IPS-NIHi7 (cell line): Measurements from ENCODE around the gene PRICKLE2.

Experiments used
- DNase-seq: peaks from one replicate; pipeline ENCODE4 v3.0.0; 2012; ENCODE audit warnings: mixed read lengths; ENCODE audit errors: extremely low spot score

PRICKLE2 gene

GRCh38 chr3:64074895-64075679, 150.2 kb downstream of the PRICKLE2 start:
- no peak for DNase-seq

GRCh38 chr3:64074060-64074459, 151.2 kb downstream of the PRICKLE2 start:
- no peak for DNase-seq

- DNase-seq = no peak
Measured at GRCh38 chr3:64073158-64073761, 152.0 kb downstream of the PRICKLE2 start.

GRCh38 chr3:64072126-64072525, 153.1 kb downstream of the PRICKLE2 start:
- DNase-seq = no peak

DNA sequence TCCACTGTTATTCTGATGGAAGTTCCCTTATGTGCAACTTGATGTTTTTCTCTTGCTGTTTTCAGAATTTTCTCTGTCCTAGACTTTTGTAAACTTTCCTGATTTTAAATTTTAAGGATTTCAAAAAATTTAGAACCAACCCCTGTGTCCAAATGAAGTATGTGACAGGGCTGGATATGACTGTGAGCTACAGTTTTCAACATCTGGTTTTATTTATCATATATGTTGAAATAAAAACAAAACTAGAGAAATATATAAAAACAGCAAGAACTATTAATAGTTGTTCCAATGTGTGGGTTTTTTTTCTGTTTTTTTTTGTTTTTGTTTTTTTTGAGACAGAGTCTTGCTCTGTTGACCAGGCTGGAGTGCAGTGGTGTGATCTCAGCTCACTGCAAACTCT, 154.6 kb downstream of the PRICKLE2 start:
- DNase-seq = no peak

- DNase-seq = no peak
Measured at GRCh38 chr3:64067506-64068346, 157.5 kb downstream of the PRICKLE2 start.

DNA sequence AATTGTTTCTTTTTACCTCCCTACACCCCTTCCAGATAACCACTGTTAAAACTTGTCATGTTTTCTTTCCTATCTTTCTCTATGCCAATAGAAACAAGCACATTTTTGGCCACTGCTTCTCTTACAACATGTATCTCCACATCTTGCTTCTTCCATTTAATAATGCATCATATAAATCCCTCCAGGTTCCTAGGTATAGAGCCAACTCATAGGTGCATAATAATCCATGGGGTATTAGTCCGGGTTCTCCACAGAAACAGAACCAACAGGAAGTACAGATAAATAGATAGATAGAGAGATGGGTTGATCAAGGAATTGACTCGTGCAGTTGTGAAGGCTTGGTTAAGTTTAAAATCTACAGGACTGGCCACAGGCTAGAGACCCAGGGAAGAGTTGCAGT, 160.5 kb downstream of the PRICKLE2 start:
- DNase-seq = no peak

DNA sequence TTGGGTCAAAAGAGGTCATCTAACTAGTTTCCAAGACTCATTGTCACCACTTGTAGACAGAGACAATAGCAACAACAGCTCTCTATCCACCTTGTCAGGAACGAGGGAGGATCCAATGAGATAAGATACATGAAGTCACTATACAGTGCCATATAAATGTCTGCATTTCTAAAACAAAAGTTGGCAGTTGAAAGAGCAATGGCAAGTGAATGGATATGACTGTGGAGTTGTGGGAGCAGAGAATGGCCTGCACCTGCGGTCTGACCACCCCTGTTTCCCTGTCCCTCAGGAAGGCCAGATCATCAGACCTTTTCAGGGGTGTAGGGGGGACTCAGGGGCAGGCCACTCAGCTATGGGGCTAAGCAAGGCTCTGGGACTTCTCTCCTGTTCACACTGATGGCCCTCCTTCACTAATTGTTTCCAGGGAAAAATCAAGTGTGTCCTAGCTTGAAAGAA, 161.3 kb downstream of the PRICKLE2 start:
- no peak for DNase-seq

- no peak for DNase-seq
Measured at GRCh38 chr3:64063207-64063982, 161.9 kb downstream of the PRICKLE2 start.

DNA sequence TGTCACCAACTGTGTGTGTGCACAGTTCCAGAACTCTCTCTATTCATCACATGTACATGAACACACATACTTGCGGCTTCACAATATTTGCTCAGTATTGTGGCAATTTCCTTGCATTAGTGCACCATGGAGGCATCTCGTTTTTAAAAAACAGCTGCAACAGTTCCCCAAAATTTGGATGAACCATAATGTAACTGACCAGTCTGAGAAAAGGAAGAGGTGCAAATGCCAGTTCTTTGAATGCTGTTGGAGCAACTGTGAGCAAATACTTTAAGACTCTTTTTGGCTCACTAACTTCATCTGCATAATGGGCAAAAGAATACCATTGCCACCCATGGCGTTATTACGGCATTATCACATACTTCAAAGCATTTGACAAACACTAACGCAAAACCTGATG, 163.6 kb downstream of the PRICKLE2 start:
- DNase-seq = no peak

- no peak for DNase-seq
Measured at GRCh38 chr3:64059484-64060175, 165.6 kb downstream of the PRICKLE2 start.

- no peak for DNase-seq
Measured at GRCh38 chr3:64058566-64058965, 166.7 kb downstream of the PRICKLE2 start.

GRCh38 chr3:64057231-64057630, 168.0 kb downstream of the PRICKLE2 start:
- DNase-seq = no peak

GRCh38 chr3:64056606-64057180, 168.6 kb downstream of the PRICKLE2 start:
- no peak for DNase-seq

DNA sequence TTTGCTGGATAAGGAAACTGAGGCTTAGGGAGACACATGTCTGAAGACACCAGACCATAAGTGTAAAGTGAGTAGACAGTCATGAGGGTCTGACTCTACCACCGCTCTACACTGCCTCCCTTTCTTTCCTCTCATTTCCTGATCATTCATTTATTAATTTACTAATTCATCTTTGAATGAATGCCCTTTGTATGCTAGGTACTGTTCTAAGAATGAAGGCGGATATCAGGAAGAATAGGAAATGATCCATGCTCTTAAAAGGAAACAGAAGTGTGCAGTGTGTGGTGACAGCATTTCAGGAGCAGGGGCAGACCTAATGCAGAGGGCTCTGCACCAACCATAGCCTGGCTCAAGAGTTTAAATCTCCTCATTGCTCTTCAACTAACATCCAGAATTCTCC, 170.2 kb downstream of the PRICKLE2 start:
- DNase-seq = no peak

GRCh38 chr3:64054488-64054887, 170.8 kb downstream of the PRICKLE2 start:
- DNase-seq = no peak

- no peak for DNase-seq
Measured at GRCh38 chr3:64053581-64053980, 171.7 kb downstream of the PRICKLE2 start.

DNA sequence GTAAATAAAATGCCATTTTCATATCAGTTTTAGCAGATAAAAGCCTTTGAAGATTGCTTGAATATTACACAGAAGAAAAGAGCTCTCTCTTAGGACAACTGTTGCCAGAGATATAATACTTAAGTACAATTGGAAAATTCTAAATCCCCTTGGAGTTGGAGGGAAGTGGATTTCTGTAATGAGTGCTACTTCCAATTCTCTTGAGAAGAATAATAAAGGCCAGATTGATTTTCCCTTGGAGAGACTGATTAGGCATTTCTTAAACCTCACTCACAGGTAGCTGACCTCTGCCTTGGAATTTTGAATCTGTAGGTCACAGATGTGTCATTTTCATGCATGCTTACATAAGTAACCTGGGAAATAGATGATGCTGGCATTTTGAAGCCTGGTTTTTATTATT, 172.1 kb downstream of the PRICKLE2 start:
- no peak for DNase-seq

DNA sequence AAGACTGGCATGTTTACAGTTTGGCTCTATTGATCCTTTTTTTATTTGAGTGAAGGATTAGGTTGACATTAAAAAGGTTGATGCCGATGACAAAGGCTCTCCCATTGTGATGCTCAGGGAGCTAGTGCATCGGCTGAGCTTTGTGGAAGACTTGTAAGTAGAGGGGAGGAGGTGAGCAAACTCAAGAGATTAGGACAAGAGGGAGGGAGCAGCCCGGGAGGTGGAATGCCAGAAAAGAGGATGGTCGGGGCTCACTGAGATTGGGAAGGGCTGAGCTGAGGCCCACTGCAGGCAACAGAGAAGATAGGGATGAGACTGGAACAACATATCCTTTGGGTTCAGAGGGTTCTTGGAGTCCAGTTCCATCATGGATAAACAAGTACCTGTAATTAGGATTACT, 175.4 kb downstream of the PRICKLE2 start:
- peak; percentile 59 for DNase-seq

- no peak for DNase-seq
Measured at GRCh38 chr3:64049136-64049535, 176.1 kb downstream of the PRICKLE2 start.

DNA sequence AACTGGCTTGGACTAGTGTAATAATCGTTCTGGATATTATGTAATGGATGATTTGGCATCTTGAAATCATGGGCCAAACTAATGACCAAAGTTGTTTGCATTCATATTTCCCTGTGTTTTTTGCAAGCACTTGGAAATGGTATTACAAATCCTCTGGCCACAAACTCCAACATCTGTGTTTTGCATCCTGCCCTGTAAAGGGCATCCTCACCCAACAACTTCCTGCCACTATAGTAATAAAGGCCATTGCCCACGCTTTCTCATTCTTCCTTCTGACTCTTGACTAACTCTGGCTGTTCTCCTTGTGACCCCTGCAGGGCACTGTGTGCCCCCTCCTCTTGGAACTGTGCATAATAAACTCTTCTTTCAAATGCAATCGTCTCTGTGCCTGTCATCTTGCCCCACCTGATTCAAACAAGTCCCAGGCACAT, 176.6 kb downstream of the PRICKLE2 start:
- no peak for DNase-seq
